Fibroblast of the conjunctiva (primary cell): ENCODE measurements around the gene TCP11L2.

Source experiments
- DNase-seq: peaks from one replicate; pipeline ENCODE4 v3.0.0-alpha.2; 2010; ENCODE audit warnings: low read depth

The TCP11L2 gene

DNA sequence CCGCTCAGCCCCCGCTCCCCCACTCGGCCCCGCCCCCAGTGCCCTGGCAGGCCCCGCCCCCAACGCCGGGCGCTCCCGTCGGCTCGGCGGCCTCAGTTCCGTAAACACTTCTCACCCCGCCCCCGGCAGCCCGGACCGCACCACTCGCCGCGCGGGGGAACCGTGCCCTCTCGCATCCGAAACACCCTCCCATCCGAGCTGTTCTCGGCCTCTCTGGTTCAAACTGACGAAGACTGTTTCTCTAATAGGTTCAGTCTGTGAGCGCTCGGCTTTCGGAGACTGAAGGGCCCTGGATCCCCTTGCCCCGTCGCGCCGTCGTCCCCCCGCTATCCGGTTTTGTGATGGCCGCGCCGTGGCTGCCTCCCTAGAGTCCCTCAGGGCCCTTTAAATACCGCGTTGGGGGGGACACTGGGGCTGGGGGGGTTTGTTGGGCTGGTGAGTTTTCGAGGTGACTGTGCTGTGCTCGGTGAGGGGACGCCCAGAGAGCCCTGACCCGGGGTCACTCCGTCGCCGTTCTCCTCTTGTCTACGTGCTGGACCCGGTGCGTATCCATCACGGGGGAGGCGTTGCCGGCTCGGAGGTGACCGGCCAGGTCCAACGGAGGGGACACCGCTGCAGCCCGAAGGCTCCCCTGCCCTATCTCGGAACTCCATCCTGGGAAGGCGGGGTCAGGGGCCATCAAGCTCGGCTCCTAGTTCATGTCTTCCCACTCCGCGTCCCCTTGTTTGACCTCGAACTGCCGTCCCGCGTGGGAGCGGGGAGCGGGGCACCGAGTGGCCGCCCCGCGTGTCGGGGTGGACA, at the start of gene TCP11L2:
Gene TCP11L2 (plus strand): TSS at position 333 of the 801 bp plus-strand sequence. CDS start 8,343 bp downstream, outside the sequence.
- DNase-seq = no peak

DNA sequence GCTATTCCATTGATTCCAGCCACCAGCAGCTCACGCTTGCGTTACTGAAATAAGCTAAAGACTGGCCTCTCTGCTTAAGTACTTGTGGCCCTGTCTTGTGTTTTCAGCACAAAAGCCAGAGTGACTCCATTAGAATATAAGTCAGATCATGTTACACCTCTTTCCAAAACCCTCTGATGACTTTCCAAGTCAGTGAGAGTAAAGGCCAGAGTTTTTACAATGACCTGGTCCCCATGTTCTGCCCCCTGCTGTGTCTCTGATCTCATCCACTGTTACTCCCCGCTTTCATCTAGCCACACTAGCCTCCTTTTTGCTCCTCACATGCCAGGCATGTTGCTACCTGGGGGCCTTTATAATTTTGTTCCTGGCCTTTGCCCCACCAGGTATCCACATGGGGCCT, 47.8 kb upstream of the TCP11L2 start:
- DNase-seq = no peak

DNA sequence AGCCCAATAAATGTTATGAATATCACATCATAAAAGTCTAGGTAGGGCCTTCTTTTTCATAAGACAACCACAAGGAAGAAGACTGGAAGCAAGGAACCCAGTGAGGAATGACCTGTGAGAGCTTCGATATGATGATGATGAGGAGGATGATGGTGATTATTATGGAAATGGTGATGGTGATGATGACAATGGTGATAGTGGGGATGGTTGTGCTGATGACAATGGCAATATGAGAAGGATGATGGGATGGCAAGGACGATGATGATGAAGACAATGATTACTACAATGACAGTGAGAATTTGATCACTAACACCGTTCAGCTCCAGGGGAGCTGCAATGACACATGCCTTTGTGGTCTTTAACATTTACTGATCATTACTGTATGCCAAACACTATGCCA, 47.0 kb upstream of the TCP11L2 start:
- DNase-seq = no peak

DNA sequence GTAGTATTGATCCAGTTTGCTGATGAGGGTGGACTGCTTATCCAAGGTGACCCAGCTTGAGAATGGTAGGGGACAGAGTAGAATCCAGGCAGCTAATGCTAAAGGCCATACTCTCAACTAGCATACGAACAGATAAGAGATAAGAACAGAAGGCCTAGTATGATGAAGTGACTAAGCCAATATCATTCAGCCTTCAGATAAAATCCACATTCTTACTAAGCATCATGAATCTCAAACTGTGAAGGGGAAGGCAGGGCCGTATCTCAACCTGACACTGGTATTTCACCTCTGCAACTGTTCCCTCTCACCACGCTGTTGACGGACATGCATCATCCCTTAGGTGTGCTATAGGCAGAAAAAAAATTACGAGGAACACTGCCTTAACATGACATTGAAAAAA, 46.6 kb upstream of the TCP11L2 start:
- no peak for DNase-seq

DNA sequence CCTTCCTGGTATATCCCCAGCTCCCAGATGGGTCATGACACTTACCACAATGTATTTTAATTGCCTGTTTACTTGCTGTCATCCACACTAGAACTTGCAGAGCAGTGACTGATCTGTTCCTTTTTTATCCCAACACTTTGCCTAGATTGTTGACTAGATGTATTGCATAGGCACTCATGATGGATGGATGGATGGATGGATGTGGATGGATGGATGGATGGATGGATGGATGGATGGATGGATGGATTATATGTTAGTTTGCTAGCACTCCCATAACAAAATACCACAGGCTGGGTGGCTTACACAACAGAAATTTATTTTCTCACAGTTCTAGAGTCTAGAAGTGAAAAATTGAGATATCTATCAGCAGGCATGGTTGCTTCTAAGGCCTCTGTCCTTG, 46.0 kb upstream of the TCP11L2 start:
- no peak for DNase-seq

DNA sequence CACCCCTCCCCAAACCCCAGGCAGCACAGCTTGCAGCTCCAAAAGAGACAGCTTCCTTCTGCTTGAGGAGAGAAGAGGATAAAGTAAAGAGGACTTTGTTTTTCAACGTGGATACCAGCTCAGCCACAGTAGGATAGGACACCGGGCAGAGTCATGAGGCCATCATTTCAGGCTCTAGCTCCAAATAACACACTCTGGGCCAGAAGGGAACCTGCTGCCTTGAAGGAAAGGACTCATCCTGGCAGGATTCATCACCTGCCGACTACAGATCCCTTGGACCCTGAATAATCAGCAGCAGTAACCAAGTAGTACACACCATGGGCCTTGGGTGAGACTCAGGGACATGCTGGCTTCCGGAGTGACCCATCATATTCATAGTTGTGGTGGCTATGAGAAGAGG, 44.3 kb upstream of the TCP11L2 start:
- no peak for DNase-seq

DNA sequence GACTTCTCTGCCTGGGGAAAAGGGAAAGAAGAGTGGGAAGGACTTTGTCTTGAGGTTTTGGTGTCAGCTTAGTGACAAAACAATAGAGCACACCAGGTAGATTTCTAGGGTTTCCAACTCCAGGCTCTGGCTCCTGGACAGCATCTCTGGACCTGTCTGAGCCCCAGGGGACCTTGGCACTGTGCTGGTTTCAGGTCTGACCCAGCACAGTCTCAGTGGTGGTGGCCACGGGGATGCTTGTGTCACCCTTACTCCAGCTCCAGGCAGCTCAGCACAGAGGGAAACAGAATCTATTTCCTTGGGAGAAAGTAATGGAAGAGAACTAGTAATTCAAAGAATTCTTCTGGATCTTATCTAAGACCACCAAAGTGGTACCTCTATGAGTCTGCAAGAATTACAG, 43.6 kb upstream of the TCP11L2 start:
- DNase-seq = no peak

DNA sequence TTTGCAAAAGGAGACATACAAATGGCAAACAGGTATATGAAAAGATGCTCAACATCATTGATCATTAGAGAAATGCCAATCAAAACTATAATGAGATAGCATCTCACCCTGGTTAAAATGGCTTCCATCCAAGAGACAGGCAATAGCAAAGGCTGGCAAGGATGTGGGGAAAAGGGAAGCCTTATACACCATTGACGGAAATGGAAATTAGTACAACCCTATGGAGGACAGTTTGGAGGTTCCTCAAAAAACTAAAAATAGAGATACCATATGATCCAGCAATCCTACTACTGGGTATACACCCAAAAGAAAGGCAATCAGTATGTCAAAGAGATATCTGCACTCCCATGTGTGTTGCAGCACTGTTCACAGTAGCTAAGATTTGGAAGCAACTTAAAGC, 37.4 kb upstream of the TCP11L2 start:
- no peak for DNase-seq

DNA sequence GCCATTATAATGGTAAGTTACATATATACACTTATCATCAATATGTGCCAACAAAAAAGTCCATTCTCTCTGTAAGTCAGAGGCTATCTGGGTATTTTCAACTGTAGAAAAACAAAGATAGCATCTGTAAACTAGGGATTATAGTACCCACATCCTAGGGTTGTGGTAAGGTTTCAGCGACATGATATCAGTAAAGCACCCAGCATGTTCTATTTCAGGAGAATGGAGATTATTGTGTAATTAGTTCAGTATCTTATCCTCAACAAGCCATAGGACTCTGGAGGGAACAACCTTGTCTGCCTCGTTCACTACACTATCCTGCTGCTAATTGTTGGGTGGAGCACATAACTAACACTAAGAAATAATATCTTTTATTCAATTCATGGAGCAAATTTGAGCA, 35.0 kb upstream of the TCP11L2 start:
- no peak for DNase-seq

DNA sequence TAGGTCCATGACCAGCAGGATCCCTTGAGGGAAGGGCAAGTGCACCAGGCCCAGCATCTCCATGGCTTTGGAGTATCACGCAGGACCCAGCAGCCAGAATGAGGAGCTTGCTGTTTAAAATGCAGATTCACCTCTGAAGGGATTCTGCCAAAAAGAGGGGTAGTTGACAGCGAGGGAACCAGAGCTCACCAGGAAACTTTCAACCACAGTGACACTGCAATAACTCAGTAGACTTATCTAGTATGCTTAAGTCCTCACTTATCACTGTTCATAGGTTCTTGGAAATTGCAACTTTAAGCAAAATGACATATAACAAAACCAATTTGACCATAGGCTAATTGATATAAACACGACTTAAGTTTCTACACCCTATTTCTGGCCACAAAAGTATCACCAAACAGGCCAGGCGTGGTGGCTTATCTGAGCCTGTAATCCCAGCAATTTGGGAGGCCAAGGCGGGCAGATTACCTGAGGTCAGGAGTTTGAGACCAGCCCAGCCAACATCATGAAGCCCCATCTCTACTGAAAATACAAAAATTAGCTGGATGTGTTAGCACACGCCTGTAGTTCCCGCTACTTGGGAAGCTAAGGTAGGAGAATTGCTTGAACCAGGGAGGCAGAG, 33.3 kb upstream of the TCP11L2 start:
- DNase-seq = no peak

DNA sequence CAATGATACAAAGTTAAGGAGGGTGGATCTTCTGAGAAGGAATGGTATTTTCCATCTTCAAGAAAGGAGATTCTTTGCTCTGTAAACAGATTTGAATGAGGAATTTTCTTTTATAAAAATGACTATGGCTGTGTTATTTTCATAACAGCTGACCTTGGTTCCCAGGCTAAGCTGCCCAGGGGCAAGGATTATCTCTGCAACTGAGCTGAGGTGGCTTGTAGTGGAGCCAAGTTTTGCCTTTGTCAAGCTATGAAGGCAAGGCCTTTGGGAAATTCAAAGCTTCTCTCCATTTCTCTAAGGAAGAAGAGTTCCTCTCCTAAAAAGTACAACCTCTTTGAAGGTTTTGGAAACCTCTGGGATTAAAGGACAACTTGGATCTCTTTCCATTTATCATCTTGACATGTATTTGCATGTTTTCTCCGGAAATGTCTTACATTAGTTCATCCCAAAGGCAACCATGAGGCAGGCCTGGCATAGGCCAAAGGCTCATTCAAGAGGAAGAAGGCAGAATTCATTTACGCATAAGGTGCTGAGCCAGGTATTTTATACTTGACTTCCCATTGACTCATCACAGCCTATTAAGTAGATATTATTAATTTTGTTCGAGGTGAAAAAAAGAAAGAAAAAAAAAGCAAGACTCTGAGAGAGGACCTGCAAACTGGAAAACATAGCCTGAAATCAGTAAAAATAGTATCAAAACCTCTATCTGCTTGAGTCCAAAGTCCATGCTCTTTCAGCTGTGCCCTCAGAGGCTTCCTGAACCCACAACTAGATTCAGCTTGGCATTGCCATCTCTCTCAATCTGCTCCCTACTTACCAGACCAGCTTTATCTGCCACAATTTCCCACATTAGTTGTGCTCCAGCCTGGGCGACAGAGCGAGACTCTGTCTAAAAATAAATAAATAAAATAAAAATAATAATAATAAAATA, 30.7 kb upstream of the TCP11L2 start:
- no peak for DNase-seq

DNA sequence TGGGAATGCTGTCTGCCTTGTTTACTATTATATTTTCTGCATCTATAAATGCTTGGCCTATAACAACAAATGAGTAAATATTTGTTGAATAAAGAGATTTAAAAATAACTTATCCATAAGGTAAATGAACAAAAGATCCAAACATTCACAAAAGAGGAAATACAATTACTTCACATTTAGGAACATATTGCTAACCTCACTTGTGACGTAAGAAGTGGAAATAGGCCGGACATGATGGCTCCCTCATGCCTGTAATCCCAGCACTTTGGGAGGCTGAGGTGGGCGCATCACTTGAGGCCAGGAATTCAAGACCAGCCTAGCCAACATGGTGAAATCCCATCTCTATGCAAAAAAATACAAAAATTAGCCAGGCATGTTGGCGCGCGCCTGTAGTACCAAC, 29.0 kb upstream of the TCP11L2 start:
- no peak for DNase-seq

DNA sequence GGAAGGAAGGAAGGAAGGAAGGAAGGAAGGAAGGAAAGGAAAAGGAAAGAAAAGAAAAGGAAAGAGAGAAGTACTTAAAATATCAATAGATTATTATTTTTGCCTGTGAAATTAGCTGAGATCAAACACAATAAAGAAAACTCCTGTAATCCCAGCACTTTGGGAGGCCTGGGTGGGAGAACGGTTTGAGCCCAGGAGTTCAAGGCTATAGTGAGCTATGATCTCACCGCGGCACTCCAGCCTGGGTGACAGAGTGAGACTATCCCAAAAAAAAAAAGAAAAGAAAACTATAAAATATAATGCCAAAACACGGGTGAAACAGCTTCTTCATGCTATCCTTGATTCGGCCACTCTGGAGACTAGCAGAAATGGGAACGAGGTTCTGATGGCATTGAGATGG, 28.5 kb upstream of the TCP11L2 start:
- no peak for DNase-seq

DNA sequence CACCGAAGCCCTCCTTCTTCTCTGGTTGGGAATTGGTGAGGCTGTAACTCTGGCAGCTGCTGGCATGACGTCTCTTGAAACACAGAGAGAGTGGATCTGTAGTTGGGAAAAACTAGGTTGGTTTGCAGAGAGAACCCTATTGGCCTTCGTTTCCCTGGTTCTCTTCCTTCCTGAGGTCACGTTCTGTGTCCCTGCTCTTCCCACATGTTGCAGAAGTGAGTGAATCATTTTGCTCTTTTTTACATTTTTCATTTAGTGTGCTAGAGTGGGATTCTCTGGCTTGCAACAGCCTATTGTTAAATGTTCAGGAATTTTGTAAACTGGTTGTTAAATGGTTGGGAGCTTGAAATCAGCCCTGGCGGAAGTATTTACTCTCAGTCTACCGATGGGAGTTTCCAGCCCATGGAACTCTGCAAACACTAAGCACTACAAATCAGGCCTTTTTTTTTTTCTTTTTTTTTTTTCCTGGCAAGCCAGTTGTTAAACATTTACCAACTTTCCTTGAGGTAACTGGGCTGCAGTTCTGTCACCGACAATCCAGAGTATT, 27.9 kb upstream of the TCP11L2 start:
- DNase-seq = no peak

DNA sequence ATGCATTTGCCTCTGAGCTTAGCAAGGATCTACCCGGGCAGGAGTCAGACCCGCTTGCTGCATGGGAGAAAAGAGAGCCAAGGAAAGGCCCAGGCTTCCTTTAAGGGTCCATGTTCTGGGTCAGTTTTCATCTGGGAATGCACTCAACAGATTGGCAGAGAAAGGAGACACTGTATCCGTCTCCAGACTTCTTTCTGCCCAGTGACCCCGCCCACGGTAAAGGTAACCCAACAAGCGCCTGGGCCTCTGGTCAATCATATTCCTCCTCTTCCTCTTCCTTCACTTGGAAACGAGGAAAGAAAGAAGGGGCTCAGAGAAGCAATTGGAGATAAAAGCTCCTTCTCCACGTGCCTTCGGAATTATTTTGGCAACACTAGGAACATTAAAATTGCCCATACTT, 27.1 kb upstream of the TCP11L2 start:
- no peak for DNase-seq

DNA sequence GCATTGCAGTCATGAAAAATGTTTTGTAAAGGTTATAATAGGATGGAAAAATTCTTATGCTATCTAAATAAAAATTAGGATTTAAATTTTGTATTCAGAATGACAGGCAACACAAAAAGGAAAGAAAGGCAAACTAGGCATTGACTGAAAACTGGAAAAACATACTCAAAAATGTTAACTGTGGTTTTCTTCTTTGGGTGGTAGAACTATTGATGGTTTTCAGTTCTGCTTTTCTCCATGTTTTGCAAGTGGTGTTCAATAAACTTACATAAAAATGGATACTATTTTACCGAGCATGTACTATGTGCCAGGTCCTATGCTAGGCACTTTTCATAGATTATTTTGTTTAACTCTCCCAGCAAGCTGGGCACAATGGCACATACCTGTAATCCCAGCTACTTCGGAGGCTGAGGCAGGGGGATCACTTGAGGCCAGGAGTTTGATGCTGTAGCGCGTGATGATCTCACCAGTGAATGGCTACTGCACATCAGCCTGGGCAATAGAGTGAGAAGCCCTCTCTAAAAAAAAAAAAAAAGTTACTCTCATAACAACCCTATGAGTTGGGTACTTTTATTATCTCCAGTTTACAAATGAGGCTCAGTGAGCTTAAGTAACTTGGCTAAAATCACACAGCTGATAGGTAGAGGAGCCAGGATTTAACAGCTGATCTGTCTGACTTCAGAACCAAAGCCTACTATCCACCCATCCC, 26.3 kb upstream of the TCP11L2 start:
- DNase-seq = no peak

DNA sequence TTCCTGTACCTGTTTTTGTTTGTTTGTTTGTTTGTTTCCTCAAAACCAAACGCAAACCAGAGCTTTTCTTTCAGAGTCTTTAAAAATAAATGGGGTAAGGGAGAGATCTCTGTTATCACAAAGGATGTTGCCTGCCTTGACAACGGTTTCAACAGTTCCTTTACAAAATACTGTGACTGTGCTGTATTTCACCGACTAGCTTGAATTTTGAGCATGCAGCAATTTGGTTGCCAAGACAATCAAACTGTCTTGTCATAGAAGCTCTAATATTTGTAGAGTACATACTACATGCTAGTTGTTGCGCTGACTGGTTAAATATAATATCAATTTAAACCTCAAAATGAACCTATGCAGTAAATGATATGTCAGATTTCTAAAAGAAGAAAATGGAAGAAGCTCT, 22.4 kb upstream of the TCP11L2 start:
- DNase-seq = no peak

DNA sequence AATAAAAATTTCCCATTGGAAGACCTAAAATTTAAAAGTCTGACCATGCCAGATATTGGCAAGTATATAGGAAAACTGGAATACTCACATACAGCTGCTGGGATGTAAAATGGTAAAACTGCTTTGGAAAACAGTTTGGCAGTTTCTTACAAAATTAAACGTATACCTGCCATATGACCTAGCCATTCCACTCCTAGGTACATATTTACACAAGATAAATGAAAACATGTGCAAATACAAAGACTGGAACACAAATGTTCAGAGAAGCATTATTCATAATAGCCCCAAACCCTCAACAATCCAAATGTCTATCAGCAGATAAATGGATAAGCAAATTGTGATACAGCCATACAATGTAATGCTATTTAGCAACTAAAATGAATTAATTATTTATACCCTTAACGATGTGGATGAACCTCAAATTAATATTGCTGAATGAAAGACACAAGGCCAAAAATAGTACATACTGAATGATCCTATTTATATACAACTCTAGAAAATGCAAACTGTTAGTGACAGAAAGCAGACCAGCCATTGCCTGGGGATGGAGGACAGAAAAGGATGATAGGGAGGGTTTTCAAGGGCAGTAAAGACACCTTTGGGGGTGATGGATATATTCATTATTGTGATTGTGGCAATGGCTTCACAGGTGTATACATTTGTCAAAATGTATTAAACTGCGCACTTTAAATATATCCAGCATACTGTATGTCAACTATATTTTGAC, 21.3 kb upstream of the TCP11L2 start:
- DNase-seq = no peak

DNA sequence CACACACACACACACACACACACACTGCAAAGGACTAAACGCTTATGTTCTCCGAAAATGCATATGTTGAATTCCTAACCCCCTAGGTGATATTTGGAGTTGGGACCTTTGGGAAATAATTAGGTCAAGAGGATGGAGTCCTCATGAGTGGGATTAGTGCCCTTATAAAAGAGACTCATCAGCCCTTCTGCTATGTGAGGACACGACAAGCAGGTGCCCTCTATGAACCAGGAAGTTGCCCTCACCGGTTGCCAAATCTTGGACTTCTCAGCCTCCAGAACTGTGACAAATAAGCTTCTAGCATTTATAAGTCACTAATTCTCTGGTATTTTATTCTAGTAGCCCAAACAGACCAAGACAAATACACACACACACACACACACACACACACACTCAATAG, 20.7 kb upstream of the TCP11L2 start:
- no peak for DNase-seq

DNA sequence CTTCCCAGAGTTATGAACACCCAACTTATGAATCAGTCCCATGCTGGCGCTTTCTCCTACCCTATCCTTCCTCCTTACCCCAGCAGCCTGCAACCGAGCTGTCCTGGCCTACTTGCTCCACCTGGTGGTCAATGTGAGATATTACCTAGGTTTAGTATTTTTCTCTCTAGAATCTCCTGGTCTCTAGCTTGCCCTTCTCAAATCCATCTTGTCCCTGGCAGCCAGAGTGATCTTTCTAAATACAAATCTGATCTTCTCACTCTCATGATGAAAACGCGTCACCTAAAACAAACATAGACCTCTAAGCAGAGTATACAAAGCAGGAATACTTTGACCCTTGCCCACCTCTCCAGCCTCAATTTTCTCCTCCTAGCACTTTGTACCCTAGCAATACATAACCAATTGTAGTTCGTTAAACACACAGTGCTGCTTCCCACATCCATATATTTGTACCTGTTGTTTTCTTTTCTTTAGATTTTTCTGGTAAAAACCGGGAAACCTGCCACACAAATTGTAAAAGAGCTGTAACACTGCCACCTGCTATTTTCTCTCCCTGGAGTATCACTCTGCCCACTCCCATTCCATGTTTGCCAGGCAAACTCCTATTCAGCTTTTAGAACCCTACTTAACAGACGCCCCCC, 20.0 kb upstream of the TCP11L2 start:
- peak; percentile 49 for DNase-seq
